PC-9 (cell line): ENCODE data around the gene METTL9. TPM values are rescaled to one million over a fixed set of nuclear protein-coding genes. Genes with fewer than 3 reads are reported as not detected.

Experiments
- BruUV-seq: library from RNA; stranded (reverse); fragments of 400-500 nt; replicated peaks from 2 replicates; lab custom pipeline; 2021; lab: Mats Ljungman, UMichigan
- CTCF ChIA-PET: fragments of 300-600 bp; sonication (Branson Sonifier 250); formaldehyde crosslinking; loops from one replicate; lab custom pipeline; 2022; ENCODE audit warnings: antibody characterized with exemption; lab: Charles Lee
- POLR2A ChIA-PET: fragments of 300-600 bp; sonication (Branson Sonifier 250); formaldehyde crosslinking; loops from one replicate; lab custom pipeline; 2022; ENCODE audit warnings: antibody characterized with exemption; ENCODE audit not compliant: unreplicated experiment; lab: Charles Lee
- DNase-seq, 2 experiments: peaks; one replicate each; pipeline versions ENCODE4 v3.0.0 to v3.0.0-alpha.2; 2015 to 2022; ENCODE audit warnings: mixed read lengths in 1 of 2
- H2AFZ ChIP-seq: fragments of 200-600 bp; sonication (generic); 2 replicates; pipeline ENCODE4 v1.8.1; 2017; ENCODE audit warnings: antibody characterized with exemption
- H3F3A ChIP-seq: fragments of 200-600 bp; sonication (generic); 2 replicates; pipeline ENCODE4 v1.8.1; 2017; ENCODE audit warnings: antibody characterized with exemption, mild to moderate bottlenecking, low read depth; ENCODE audit not compliant: insufficient read depth
- H3K27ac ChIP-seq: fragments of 200-600 bp; sonication (generic); 2 replicates; pipeline ENCODE4 v1.6.1; 2016; ENCODE audit warnings: mixed run types
- H3K27me3 ChIP-seq: fragments of 200-600 bp; sonication (generic); 2 replicates; pipeline ENCODE4 v1.6.1; 2016; ENCODE audit warnings: low read depth, mixed run types; ENCODE audit not compliant: insufficient read depth
- H3K36me3 ChIP-seq: fragments of 200-600 bp; sonication (generic); 2 replicates; pipeline ENCODE4 v1.6.1; 2016; ENCODE audit warnings: low read depth, mixed run types
- H3K4me1 ChIP-seq: fragments of 200-600 bp; sonication (generic); replicated peaks from 2 replicates; pipeline ENCODE4 v1.6.1; 2016; ENCODE audit warnings: mixed run types; ENCODE audit not compliant: insufficient read depth
- H3K4me2 ChIP-seq: fragments of 200-600 bp; sonication (generic); 2 replicates; pipeline ENCODE4 v1.6.1; 2017; ENCODE audit warnings: mixed run types
- H3K4me3 ChIP-seq: fragments of 200-600 bp; sonication (generic); 2 replicates; pipeline ENCODE4 v1.6.1; 2016; ENCODE audit warnings: mixed run types
- H3K79me2 ChIP-seq: fragments of 200-600 bp; sonication (generic); 2 replicates; pipeline ENCODE4 v1.6.1; 2017; ENCODE audit warnings: low read depth, mixed run types
- H3K9me2 ChIP-seq: fragments of 200-600 bp; sonication (generic); 2 replicates; pipeline ENCODE4 v1.8.1; 2017; ENCODE audit warnings: mild to moderate bottlenecking; ENCODE audit not compliant: insufficient read depth
- H3K9me3 ChIP-seq: fragments of 200-600 bp; sonication (generic); 2 replicates; pipeline ENCODE4 v1.8.1; 2016; ENCODE audit warnings: low read depth; ENCODE audit not compliant: insufficient read depth
- H4K20me1 ChIP-seq: fragments of 200-600 bp; sonication (generic); 2 replicates; pipeline ENCODE4 v1.8.1; 2017; ENCODE audit not compliant: insufficient read depth
- CTCF ChIP-seq: fragments of 200-600 bp; sonication (generic); conservative IDR thresholded peaks from 2 replicates; pipeline ENCODE4 v1.6.1; 2017; ENCODE audit warnings: mixed run types, antibody characterized with exemption, mild to moderate bottlenecking, moderate library complexity
- EZH2 ChIP-seq: fragments of 200-600 bp; sonication (generic); IDR thresholded peaks from 2 replicates; pipeline ENCODE4 v1.8.0; 2017; ENCODE audit warnings: antibody characterized with exemption, low read depth
- intact Hi-C: fragments of 100-400 bp; cut with micrococcal nuclease; formaldehyde crosslinking; loops from one replicate; pipeline ENCODE4 v1.10.0; 2022; ENCODE audit not compliant: unreplicated experiment
- total RNA-seq: library from RNA; stranded (reverse); gene quantifications from 2 replicates; pipeline ENCODE4 v1.2.3, GENCODE V29; 2021

Gene METTL9
- total RNA-seq, 1 experiment from 2014 or later: 136 TPM

GRCh38 chr16:21703156-21703555, 103.8 kb downstream of the METTL9 start:
- no peaks in the 10 kb centered on the region for H3K27me3 ChIP-seq

GRCh38 chr16:21703589-21704174, 104.3 kb downstream of the METTL9 start:
- no peaks in the 10 kb centered on the region for H3K27me3 ChIP-seq
- H3F3A ChIP-seq: peaks cover under 1% of the 10 kb centered on the region; the same call in 1 of the 2 replicates
- DNase-seq: no peak
- ChIA-PET POLR2A (interaction anchor here (0.5 kb wide), 1 partner anchor 107 kb away, joined by 4 read pairs; no protein-coding TSS in a partner anchor), CTCF (no interaction called here)
- no peak overlapping the region for H3K4me2 ChIP-seq
- H3K36me3 ChIP-seq: no peaks in the 10 kb centered on the region
- no peaks in the 10 kb centered on the region for H3K9me2 ChIP-seq
- H2AFZ ChIP-seq: no peak overlapping the region
- no peaks in the 10 kb centered on the region for H3K79me2 ChIP-seq
- no peaks in the 10 kb centered on the region for H3K9me3 ChIP-seq
- H4K20me1 ChIP-seq: no peaks in the 10 kb centered on the region
- TF ChIP-seq CTCF (no peak), EZH2 (no peak)
- no peak overlapping the region for H3K4me3 ChIP-seq
- BruUV-seq: no TSS peak
- no peak overlapping the region for H3K27ac ChIP-seq
- intact Hi-C loops: no loop called here
- no peaks in the 10 kb centered on the region for H3K4me1 ChIP-seq

More at GRCh38 chr16:21703156-21703555, 103.8 kb downstream of the METTL9 start:
- intact Hi-C loops: no loop called here
- H3K4me3 ChIP-seq: no peak overlapping the region
- no TSS peak for BruUV-seq
- H3K27ac ChIP-seq: no peak overlapping the region
- H3K9me2 ChIP-seq: no peaks in the 10 kb centered on the region
- DNase-seq: no peak
- TF ChIP-seq EZH2: no peak
- no peaks in the 10 kb centered on the region for H3K9me3 ChIP-seq
- no peak overlapping the region for H3K4me2 ChIP-seq
- H4K20me1 ChIP-seq: no peaks in the 10 kb centered on the region
- no peaks in the 10 kb centered on the region for H3K4me1 ChIP-seq
- no peaks in the 10 kb centered on the region for H3F3A ChIP-seq
- CTCF ChIA-PET: no interaction called here
- H3K36me3 ChIP-seq: no peaks in the 10 kb centered on the region
- H2AFZ ChIP-seq: no peak overlapping the region
- no peaks in the 10 kb centered on the region for H3K79me2 ChIP-seq
- POLR2A ChIA-PET: interaction anchor here (0.5 kb wide), 1 partner anchor 106 kb away, joined by 4 read pairs; no protein-coding TSS in a partner anchor

GRCh38 chr16:21704266-21704665, 104.9 kb downstream of the METTL9 start:
- DNase-seq: no peak
- POLR2A ChIA-PET: no interaction called here
- Histone ChIP-seq H3K9me3 (no peaks in the 10 kb centered on the region), H3K9me2 (no peaks in the 10 kb centered on the region), H3K27me3 (no peaks in the 10 kb centered on the region), H4K20me1 (no peaks in the 10 kb centered on the region), H3K36me3 (no peaks in the 10 kb centered on the region), H3K27ac (no peak overlapping the region), H2AFZ (no peak overlapping the region), H3K79me2 (no peaks in the 10 kb centered on the region), H3K4me3 (no peak overlapping the region), H3F3A (peaks cover 5% of the 10 kb centered on the region; the same call in 1 of the 2 replicates), H3K4me2 (no peak overlapping the region), H3K4me1 (no peaks in the 10 kb centered on the region)
- no TSS peak for BruUV-seq
- intact Hi-C loops: no loop called here
- TF ChIP-seq CTCF (no peak), EZH2 (no peak)
- CTCF ChIA-PET: no interaction called here
